HFFc6 (cell line): ENCODE data around the gene PVALB. TPM values are rescaled to one million over a fixed set of nuclear protein-coding genes. Genes with fewer than 3 reads are reported as not detected.

Experiments
- DNase-seq: peaks from one replicate; pipeline ENCODE4 v3.0.0-alpha.2; 2018
- H3K27ac Mint-ChIP-seq: 2 replicates; pipeline ENCODE4 v1.8.0; 2020; ENCODE audit warnings: mild to moderate bottlenecking, mixed read lengths
- H3K27me3 Mint-ChIP-seq: 2 replicates; pipeline ENCODE4 v1.8.0; 2021; ENCODE audit warnings: mild to moderate bottlenecking, moderate library complexity, mixed read lengths; ENCODE audit not compliant: insufficient read depth
- H3K36me3 Mint-ChIP-seq: 2 replicates; pipeline ENCODE4 v1.8.0; 2021; ENCODE audit warnings: low read depth, mixed read lengths
- H3K4me1 Mint-ChIP-seq: 2 replicates; pipeline ENCODE4 v1.8.0; 2020; ENCODE audit warnings: low read depth, mixed read lengths
- H3K4me3 Mint-ChIP-seq: 2 replicates; pipeline ENCODE4 v1.8.0; 2020; ENCODE audit warnings: mild to moderate bottlenecking, moderate library complexity, mixed read lengths
- H3K9me3 Mint-ChIP-seq: 2 replicates; pipeline ENCODE4 v1.8.0; 2020; ENCODE audit warnings: mild to moderate bottlenecking, mixed read lengths
- total RNA-seq, 6 experiments: library from RNA; stranded (reverse); fragmentation: NEBNext Ultra II Directional; extraction: Animal tissue kit (Norgen Biotek cat#: 25700); gene quantifications; 2 replicates in 1 of 6; 3 replicates in 5 of 6; pipeline ENCODE4 v1.2.3, GENCODE V29; 2021
- TF ChIP-seq, protein P1 (sequence below): fragments of 200-600 bp; sonication (generic); IDR thresholded peaks from 2 replicates; pipeline ENCODE4 v1.5.0; 2021; ENCODE audit warnings: antibody characterized with exemption, mild to moderate bottlenecking

Gene PVALB
- total RNA-seq, 6 experiments from 2014 or later = not detected

DNA sequence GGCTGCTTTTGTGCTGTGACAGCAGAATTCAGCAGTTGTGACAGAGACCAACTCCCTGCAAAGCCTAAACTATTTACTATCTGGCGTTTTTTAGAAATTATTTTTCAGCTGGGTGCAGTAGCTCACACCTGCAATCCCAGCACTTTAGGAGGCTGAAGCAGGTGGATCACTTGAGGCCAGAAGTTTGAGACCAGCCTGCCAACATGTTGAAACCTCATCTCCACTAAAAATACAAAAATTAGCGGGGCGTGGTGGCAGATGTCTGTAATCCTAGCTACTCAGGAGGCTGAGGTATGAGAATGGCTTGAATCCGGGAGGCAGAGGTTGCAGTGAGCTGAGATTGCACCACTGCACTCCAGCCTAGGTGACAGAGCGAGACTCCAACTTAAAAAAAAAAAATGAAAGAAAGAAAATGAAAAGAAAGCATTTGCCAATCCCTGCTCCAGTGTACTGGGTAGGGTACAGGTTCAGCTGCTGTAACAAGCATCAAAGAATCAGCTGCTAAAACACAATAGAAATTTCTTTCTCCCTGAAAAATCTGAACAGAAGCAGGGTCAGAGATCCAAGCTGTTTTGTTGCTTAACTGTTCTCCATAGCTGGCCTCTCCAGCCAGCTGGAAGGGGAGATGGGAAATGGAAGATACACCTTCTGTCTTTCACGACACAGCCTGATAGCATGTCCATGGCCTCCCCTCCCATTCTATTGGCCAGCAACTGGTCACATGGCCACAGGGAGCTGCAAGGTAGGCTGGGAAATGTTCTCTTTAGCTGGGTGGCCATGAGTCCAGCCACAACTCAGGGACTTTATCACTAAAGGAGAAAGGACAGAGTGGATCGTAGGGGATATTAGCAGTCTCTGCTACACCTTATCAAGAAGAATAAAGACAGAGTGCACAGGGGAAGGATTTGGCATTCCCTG is 35.5 kb upstream of the PVALB start:
- Mint-ChIP-seq H3K9me3 (no peaks in the 10 kb centered on the region), H3K27me3 (peaks cover 27% of the 10 kb centered on the region), H3K27ac (no peak overlapping the region), H3K4me3 (no peak overlapping the region; the same call in 1 of the 2 replicates), H3K36me3 (no peaks in the 10 kb centered on the region), H3K4me1 (peaks cover 8% of the 10 kb centered on the region)
- TF ChIP-seq, protein P1, sequence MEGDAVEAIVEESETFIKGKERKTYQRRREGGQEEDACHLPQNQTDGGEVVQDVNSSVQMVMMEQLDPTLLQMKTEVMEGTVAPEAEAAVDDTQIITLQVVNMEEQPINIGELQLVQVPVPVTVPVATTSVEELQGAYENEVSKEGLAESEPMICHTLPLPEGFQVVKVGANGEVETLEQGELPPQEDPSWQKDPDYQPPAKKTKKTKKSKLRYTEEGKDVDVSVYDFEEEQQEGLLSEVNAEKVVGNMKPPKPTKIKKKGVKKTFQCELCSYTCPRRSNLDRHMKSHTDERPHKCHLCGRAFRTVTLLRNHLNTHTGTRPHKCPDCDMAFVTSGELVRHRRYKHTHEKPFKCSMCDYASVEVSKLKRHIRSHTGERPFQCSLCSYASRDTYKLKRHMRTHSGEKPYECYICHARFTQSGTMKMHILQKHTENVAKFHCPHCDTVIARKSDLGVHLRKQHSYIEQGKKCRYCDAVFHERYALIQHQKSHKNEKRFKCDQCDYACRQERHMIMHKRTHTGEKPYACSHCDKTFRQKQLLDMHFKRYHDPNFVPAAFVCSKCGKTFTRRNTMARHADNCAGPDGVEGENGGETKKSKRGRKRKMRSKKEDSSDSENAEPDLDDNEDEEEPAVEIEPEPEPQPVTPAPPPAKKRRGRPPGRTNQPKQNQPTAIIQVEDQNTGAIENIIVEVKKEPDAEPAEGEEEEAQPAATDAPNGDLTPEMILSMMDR = no peak
- DNase-seq = no peak

DNA sequence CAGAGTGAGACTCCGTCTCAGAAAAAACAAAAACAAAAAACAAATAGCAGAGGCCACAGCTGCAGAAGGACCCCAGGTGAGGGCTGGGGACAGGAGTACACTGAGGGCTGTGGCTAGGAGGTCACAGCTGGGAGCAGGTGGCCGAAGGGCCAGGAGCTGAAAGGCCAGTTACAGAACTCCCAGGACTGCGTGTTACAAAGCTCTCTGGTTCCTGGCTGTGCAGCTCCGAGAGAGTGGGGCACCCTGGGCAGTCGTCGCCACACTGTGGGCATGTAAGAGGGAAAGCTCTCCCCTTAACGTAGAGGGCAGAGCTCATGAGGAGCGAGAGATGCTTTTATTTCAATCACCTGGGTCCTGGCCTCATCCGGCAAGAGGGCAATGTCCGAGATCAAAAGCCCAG is 33.8 kb upstream of the PVALB start:
- H3K4me1 Mint-ChIP-seq = no peaks in the 10 kb centered on the region
- no peak overlapping the region for H3K27ac Mint-ChIP-seq
- no peaks in the 10 kb centered on the region for H3K9me3 Mint-ChIP-seq
- H3K4me3 Mint-ChIP-seq = no peak overlapping the region
- TF ChIP-seq, protein P1 = no peak
- peaks cover 41% of the 10 kb centered on the region for H3K27me3 Mint-ChIP-seq
- no peak for DNase-seq
- H3K36me3 Mint-ChIP-seq = no peaks in the 10 kb centered on the region

DNA sequence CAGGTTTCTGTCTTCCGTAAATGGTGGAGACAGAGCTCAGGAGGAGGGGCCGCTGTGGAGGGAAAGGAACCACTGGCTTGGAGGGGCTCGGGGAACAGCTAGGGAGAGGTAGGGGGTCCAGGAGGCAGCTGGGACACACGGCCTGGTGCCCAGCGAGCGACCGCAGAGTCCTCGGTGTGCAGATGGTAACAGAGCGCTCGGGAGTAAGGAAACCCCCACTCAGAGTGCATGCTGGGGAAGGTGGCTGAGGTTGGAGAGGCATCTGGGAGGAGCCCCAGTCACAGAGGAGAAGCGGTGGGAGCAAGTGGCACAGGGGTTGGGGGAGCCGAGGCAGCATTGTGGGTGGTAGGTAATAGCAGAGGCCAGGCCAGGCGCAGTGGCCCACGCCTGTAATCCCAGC is 33.2 kb upstream of the PVALB start:
- TF ChIP-seq, protein P1 = no peak
- H3K27me3 Mint-ChIP-seq = peaks cover 42% of the 10 kb centered on the region

DNA sequence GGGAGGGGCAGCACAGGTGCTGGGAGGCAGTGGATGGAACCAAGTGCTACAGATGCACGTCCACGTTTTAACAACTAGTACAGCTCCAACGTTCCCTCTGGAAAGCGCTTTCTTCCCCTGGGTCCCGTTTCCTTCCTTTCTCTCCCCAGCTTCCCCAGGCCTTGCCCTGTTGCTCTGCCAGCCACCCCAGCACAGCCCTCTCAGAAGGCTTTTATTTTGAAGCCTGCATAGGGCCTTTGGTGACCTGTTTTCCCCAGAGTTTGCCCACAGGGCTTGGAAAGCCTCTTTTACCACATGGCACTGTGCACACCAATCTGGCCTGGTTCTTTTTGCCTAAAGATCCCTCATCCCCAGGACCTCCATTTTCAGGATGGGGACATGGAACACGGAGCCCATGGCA is 30.1 kb upstream of the PVALB start:
- TF ChIP-seq, protein P1 = no peak
- H3K9me3 Mint-ChIP-seq = no peaks in the 10 kb centered on the region
- DNase-seq = no peak
- no peaks in the 10 kb centered on the region for H3K4me1 Mint-ChIP-seq
- no peak overlapping the region for H3K4me3 Mint-ChIP-seq
- H3K27ac Mint-ChIP-seq = no peak overlapping the region
- peaks cover 47% of the 10 kb centered on the region for H3K27me3 Mint-ChIP-seq
- H3K36me3 Mint-ChIP-seq = no peaks in the 10 kb centered on the region

More for the DNA sequence above, 33.2 kb upstream of the PVALB start:
- no peaks in the 10 kb centered on the region for H3K36me3 Mint-ChIP-seq
- DNase-seq = no peak
- H3K4me3 Mint-ChIP-seq = no peak overlapping the region
- no peak overlapping the region for H3K27ac Mint-ChIP-seq
- no peaks in the 10 kb centered on the region for H3K9me3 Mint-ChIP-seq
- no peaks in the 10 kb centered on the region for H3K4me1 Mint-ChIP-seq

DNA sequence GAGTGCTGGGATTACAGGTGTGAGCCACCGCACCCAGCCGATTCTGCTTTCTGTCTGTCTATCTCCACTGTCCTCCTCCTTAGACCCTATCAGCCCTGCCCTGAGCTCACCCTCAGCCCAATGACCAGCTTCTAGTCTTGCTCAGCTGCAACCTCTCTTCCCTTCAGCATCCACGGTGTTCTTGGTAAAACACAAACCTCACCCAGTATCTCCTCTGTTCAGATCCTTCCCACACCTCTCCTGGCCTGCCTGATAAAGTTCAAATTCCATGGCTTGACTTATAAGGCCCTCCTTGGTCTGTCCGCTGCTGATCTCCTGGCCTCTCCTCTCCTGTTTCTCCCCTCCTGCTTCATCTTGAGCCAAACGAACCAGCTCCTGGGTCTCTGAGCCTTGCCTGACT is 29.4 kb upstream of the PVALB start:
- Mint-ChIP-seq H3K27me3 (peaks cover 47% of the 10 kb centered on the region), H3K27ac (no peak overlapping the region), H3K9me3 (no peaks in the 10 kb centered on the region), H3K4me3 (no peak overlapping the region), H3K4me1 (no peaks in the 10 kb centered on the region), H3K36me3 (no peaks in the 10 kb centered on the region)
- no peak for DNase-seq
- TF ChIP-seq, protein P1 = no peak
